Heart right ventricle (tissue), 16 donors: ENCODE results near the gene RFC2. TPM values are rescaled to one million over a fixed set of nuclear protein-coding genes. Genes with fewer than 3 reads are reported as not detected.

Experiments
- ATAC-seq, 8 donors: fragments of 200-7000 bp; cut with Tn5 transposase; one replicate each; pipeline ENCODE4 v1.9.1; 2020; ENCODE audit warnings: mild to moderate bottlenecking in 8 of 8, moderate library complexity in 8 of 8, moderate number of reproducible peaks in 1 of 8
- DNase-seq, 2 donors: peaks; one replicate each; pipeline ENCODE4 v3.0.0-alpha.2; 2020
- H3K27ac ChIP-seq, 10 donors: fragments of 200-600 bp; sonication (generic) in 2 of 10; one replicate each; pipeline versions ENCODE4 v1.5.0 to v1.8.0; 2020 to 2022; ENCODE audit warnings: mild to moderate bottlenecking in 3 of 10
- H3K27me3 ChIP-seq, 7 donors: fragments of 200-600 bp; one replicate each; pipeline ENCODE4 v1.8.0; 2021 to 2022; ENCODE audit warnings: mild to moderate bottlenecking in 2 of 7
- H3K36me3 ChIP-seq, 9 donors: fragments of 200-600 bp; sonication (generic) in 1 of 9; one replicate each; pipeline versions ENCODE4 v1.5.0 to v1.8.0; 2020 to 2022; ENCODE audit warnings: mild to moderate bottlenecking in 2 of 9
- H3K4me1 ChIP-seq, 9 donors: fragments of 200-600 bp; sonication (generic) in 1 of 9; one replicate each; pipeline versions ENCODE4 v1.5.0 to v1.8.0; 2020 to 2022; ENCODE audit warnings: mild to moderate bottlenecking in 4 of 9
- H3K4me3 ChIP-seq, 10 donors: fragments of 200-600 bp; sonication (generic) in 2 of 10; one replicate each; pipeline versions ENCODE4 v1.5.0 to v1.8.0; 2020 to 2022; ENCODE audit warnings: mild to moderate bottlenecking in 7 of 10, moderate library complexity in 2 of 10
- H3K9me3 ChIP-seq, 11 donors: fragments of 200-600 bp in 10 of 11; sonication (generic) in 2 of 11; one replicate each; pipeline versions ENCODE4 v1.5.0 to v1.8.0; 2013 to 2022; ENCODE audit warnings: mild to moderate bottlenecking in 2 of 11, control low read depth in 1 of 11, moderate library complexity in 1 of 11
- CTCF ChIP-seq, 9 donors: fragments of 200-600 bp; sonication (generic) in 2 of 9; IDR thresholded peaks; one replicate each; pipeline versions ENCODE4 v1.5.0 to v1.8.0; 2021 to 2022; ENCODE audit warnings: antibody characterized with exemption in 9 of 9, mild to moderate bottlenecking in 5 of 9, moderate library complexity in 1 of 9
- WGBS, 2 donors: extraction: QIAGEN DNeasy Blood & Tissue Kit; methylation state at CpG; one replicate each; pipeline ENCODE4 v1.1.7; 2013; ENCODE audit warnings: inconsistent platforms in 1 of 2; 5-methylcytosine and 5-hydroxymethylcytosine counted together
- intact Hi-C, 10 donors: fragments of 100-400 bp; cut with DNase I; formaldehyde crosslinking; loops; one replicate each; pipeline versions ENCODE4 v1.11.1 to v1.14.2; 2022
- polyA plus RNA-seq, 2 donors: library from polyadenylated mRNA; stranded (reverse); fragments of 200-250 nt; gene quantifications; one replicate each; pipeline ENCODE4 v1.2.3, GENCODE V29; 2013
- total RNA-seq, 10 donors: library from RNA; stranded (reverse); fragmentation: NEBNext Ultra II Directional in 3 of 10; extraction: Animal tissue kit (Norgen Biotek cat#: 25700) in 3 of 10; gene quantifications; one replicate each; pipeline versions ENCODE4 v1.2.1 to v1.2.4, GENCODE V29; 2021 to 2023
- donor health status: Arrhythmogenic right ventricular cardiomyopathy.
- donor health status: ischemic (EF 13 %, LVEDD 7.1; RV severe dilation, severe dysfunction).
- donor health status: healthy with polysubstance abuse.
- donor health status: DM: no; HTN: yes; CAD: no.
- donor health status: DM: no; HTN: no; CAD: no.
- donor health status: ischemic (EF 25% LVEDD 6.9; RV normal size, moderate dysfunction).
- donor health status: ischemic (EF 25% LVEDD 5.7; RV mildly dilated, moderate dysfunction).
- donor health status: healthy.
- donor health status: DM: yes; HTN: yes; CAD: no.
- donor health status: Ischemic cardiomyopathy.
- donor health status: ischemic (EF 35%, LVEDD 5.7; RV mildly dilated, moderate dysfunction).
- donor health status: nonischemic (EF 11% LVEDD 7.7; RV severe dilation, severe dysfunction).
- donor health status: DM: yes; HTN: yes; CAD: no.
- donor health status: PGD.
- donor health status: ischemic (EF 29% LVEDD 5.4; RV normal size, mild dysfunction).
- donor health status: nonischemic (EF 23%, LVEDD 6.1; RV moderate dilation, normal function).

The RFC2 gene
- total and polyA plus RNA-seq, 12 donors: 7.0 to 18.5 (median 10.7) TPM

GRCh38 chr7:74272305-74273038, 18.3 kb upstream of the RFC2 start:
- ATAC-seq: peak; percentile 86 to 93 (median 90)
- 39 to 51% methylated on average over 10 of the region's 10 CpGs for WGBS, 2 donors

GRCh38 chr7:74271742-74272141, 17.5 kb upstream of the RFC2 start:
- Histone ChIP-seq H3K27ac (peak overlapping the region in 9 of 10 donors; percentile 50 to 91 (median 80)), H3K4me1 (peaks cover 3 to 41% (median 27%) of the 10 kb centered on the region in 9 donors), H3K9me3 (no peaks in the 10 kb centered on the region), H3K36me3 (no peaks in the 10 kb centered on the region), H3K4me3 (peak overlapping the region in 3 of 10 donors; percentile 7 to 20 (median 8)), H3K27me3 (no peaks in the 10 kb centered on the region)
- intact Hi-C loops: no loop called here
- no peak for TF ChIP-seq CTCF (IDR thresholded peaks at IDR 0.05)
- ATAC-seq: peak in 2 of 8 donors; percentile 4 to 5
- 59 to 72% methylated on average over 6 of the region's 6 CpGs for WGBS, 2 donors
- no peak for DNase-seq

More at GRCh38 chr7:74272305-74273038, 18.3 kb upstream of the RFC2 start:
- intact Hi-C loops: no loop called here
- peak; percentile 77 to 86 for DNase-seq
- H3K4me1 ChIP-seq: peaks cover 3 to 41% (median 27%) of the 10 kb centered on the region in 9 donors
- H3K4me3 ChIP-seq: peak overlapping the region in 3 of 10 donors; percentile 7 to 20 (median 8)
- peak overlapping the region; percentile 50 to 91 (median 80) for H3K27ac ChIP-seq
- H3K36me3 ChIP-seq: no peaks in the 10 kb centered on the region
- H3K27me3 ChIP-seq: no peaks in the 10 kb centered on the region
- no peaks in the 10 kb centered on the region for H3K9me3 ChIP-seq
- TF ChIP-seq CTCF (IDR thresholded peaks at IDR 0.05): no peak

GRCh38 chr7:74269757-74270277, 15.6 kb upstream of the RFC2 start:
- peak in 1 of 2 donors; percentile 76 for DNase-seq
- intact Hi-C loops: loop anchor here in 1 of 10 donors (10.0 kb wide), 1 partner anchor 205 kb away; no protein-coding TSS in a partner anchor

More at GRCh38 chr7:74269757-74270277, 15.6 kb upstream of the RFC2 start:
- 1% methylated on average over 17 of the region's 17 CpGs for WGBS, 2 donors
- TF ChIP-seq CTCF (IDR thresholded peaks at IDR 0.05): peak in 1 of 9 donors; percentile 14
- peak overlapping the region; percentile 45 to 67 (median 60) for H3K4me3 ChIP-seq
- H3K27ac ChIP-seq: peak overlapping the region in 4 of 10 donors; percentile 23 to 62 (median 44)
- H3K36me3 ChIP-seq: no peaks in the 10 kb centered on the region
- H3K9me3 ChIP-seq: no peaks in the 10 kb centered on the region
- H3K4me1 ChIP-seq: peaks cover 3 to 41% (median 27%) of the 10 kb centered on the region in 9 donors
- peak in 5 of 8 donors; percentile 18 to 52 (median 38) for ATAC-seq
- no peaks in the 10 kb centered on the region for H3K27me3 ChIP-seq
